ENCODE measurements around the gene SNX27.
"Not testable (repeated sequence)": the region's sequence is repeated elsewhere in the genome, so short reads cannot be mapped to it uniquely, and the experiment has no call there.

SNX27 gene

DNA sequence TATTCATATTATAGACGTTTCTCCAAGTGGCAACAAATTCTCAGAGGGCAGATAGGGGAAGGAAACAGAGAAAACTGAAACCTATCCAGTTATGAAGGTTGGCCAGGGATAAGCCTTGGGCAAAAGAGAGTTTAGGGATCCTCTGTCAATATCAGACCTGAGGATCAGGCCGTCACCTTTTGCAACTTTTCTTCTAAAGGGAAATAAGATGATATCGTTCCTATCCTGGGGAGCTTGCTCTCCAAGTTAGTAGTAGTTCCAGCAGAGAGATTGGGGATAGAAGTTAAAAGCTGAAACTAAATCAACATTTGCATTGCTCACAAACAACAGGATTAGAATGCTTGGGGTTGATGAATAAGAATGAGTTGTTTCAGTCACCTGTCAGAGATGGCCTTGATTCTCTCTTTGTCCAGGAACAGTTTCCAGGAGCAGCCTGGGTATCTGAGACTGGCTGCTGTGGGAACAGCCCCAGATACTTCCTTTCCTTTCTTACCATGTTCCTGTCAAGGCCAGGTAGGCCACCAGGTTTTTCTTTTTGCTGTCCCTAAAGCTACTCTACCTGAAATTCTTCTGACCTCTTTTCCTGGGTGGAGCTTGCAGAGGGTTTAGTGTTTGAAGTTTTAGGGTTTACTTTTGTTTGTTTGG lies 112.0 kb downstream of the SNX27 start:
- DNase-seq = no peak

GRCh38 chr1:151728151-151729054 lies 116.6 kb downstream of the SNX27 start:
- DNase-seq = no peak

DNA sequence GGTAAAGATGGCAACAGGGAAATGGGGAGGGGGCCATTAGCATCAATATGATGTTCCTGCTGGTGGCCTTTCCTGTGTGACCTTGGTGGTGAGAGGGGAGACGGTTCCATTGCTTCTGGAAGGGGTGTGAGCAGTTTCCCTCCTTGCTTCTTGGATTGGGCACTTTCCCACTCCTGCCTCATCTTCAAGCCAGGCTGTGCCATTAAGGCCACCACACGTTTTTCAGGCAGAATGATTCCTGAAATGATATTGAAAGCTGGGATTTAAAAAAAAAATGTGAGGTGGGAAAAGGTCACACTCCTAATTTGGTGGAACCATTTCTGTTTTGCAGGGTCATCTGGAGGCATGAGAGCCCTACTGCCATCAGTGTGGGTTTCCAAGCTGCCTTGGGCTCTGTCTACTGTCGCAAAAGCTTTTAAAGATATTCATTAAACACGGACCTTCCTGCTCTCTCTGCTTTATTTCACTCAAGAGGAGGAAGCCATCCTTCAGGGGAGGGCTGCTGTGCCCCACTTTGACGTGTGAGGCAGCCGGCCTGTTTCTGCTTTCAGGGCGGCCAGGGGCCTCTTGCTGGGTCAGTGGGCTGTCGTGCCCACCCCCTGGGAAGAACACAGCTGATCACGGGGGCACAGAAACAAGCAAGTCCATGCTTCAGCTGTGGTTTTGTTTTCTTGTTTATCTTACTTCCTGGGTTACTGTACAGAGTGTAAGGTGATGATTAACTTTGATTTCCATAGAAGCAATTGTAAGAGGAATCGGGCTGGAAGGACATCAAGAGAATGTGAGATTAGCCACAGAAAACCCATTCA lies 117.5 kb downstream of the SNX27 start:
- no peak for DNase-seq

DNA sequence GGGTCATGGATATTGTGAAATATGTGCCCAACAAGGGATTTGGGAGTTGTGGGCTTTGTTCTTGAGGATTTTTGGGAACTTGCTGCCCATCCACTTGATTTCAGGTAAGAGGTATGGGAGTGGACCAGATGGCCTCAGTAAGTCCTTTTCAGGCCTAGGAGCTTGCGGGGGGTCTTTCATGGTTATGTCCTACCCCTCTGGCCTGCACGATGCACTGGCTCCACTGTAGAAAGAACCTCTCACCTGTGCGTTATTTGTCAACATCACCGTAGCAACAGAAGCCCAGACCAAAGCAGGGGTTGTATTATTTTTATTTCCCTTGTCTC lies 118.1 kb downstream of the SNX27 start:
- no peak for DNase-seq

DNA sequence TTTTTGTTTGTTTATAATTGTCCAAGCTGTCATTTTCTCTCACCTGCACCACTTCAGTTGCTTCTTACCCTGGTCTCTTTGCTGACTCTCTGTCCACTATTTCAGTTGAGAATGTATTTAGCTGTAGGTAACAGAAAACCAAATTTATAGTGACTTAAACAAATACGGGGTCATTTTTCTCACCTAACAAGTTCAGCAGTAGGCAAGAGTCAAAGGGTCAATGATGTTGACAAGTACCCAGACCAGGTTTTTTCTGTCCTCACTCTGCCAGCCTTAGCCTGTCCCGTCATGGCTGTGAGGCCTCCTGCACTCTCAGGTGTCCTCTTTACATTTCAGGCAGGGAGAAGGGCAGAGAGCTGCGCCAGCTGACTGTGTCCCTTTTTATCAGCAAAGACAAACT lies 121.3 kb downstream of the SNX27 start:
- no peak for DNase-seq

GRCh38 chr1:151733995-151734394 lies 122.1 kb downstream of the SNX27 start:
- DNase-seq = not testable (repeated sequence)

DNA sequence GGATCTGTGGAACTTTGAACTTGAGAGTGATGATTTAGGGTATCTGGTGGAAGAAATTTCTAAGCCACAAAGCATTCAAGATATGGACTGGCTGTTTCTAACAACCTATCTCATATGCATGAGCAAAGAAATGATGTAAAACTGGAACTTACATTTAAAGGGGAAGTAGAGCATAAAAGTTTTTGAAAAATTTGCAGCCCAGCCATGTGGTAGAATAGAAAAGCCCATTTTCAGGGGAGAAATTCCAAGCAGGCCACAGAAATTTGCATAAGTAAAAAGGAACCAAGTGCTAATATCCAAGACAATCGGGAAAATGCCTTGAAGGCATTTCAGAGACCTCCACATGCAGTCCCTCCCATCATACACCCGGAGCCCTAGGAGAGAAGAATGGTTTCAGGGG lies 125.2 kb downstream of the SNX27 start:
- no peak for DNase-seq

- DNase-seq = no peak
Observed at GRCh38 chr1:151737479-151737878, 125.6 kb downstream of the SNX27 start.

DNA sequence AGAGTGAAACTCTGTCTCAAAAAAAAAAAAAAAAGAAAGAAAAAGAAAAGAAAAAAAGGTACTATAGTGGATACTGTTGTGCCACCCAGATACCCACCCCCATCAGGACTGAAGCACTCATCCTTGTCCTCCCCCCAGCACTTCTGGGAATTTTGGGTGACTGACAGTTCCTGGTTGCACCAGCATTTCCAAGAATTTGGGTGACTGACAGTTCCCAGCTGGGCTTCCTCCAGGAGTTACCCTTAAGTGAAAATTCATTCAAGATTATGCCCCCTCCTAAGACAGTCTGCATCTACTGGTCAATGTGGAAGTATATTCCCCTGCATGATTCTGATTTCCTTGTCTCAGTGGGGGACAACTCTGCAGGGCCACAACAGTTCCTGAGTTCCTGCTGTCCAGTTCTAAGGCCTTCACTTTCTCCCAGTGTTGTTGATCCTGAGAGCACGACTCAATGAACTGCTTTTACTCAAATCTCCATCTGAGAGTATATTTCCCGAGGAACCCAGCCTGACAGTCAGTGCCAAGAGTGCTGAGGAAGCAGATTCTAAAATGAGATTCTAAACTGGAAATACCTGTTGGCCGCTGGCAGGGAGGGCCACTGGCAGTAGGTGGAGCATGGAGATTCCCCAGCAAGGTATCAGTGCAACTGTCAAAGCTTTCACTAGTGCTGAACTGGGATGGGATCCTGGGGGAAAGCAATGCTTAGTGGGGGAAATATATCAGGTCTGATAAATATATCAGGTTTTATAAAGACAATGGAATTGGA lies 127.9 kb downstream of the SNX27 start:
- peak; percentile 64 for DNase-seq

DNA sequence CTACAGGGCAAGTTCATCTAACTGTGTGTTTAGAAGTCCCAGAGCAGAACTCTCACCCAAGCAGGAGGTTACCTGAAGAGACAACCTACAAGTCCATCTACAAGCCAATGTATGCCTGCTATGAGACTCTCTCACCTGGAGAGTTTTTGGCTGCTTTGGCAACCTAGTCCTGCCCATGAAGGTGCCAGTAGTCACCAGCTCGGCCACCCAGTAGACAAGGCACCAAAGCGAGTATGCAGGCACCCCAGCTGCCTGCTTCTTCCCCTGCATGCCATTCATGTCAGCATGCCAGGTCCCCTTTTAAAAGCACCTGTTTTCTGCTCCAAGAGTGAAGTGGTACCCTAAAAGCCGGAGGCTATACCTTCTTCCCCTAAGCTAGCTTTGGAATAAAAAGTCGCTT lies 129.7 kb downstream of the SNX27 start:
- DNase-seq = no peak

Data from hematopoietic multipotent progenitor cell treated with erythropoietin and hydrocortisone succinate and interleukin-3 and kit ligand, for 8 days (in vitro differentiated cells).